WTC11 (cell line): ENCODE results near the gene VSIR. TPM values are rescaled to one million over a fixed set of nuclear protein-coding genes. Genes with fewer than 3 reads are reported as not detected.

Experiments used
- ATAC-seq: fragments of 200-7000 bp; cut with Tn5 transposase; 2 replicates; pipeline ENCODE4 v1.10.0; 2021; ENCODE audit warnings: mild to moderate bottlenecking, moderate library complexity
- CTCF ChIA-PET: fragments of 300-600 bp; sonication (Branson Sonifier 250); formaldehyde crosslinking; loops from one replicate; lab custom pipeline; 2021; ENCODE audit warnings: antibody characterized with exemption; lab: Charles Lee
- POLR2A ChIA-PET: fragments of 350-600 bp; sonication (Branson Sonifier 250); formaldehyde crosslinking; loops from one replicate; lab custom pipeline; 2021; ENCODE audit warnings: antibody characterized with exemption; lab: Charles Lee
- DNase-seq: peaks from one replicate; pipeline ENCODE4 v3.0.0; 2021; ENCODE audit warnings: low spot score
- H3K27ac Mint-ChIP-seq: 2 replicates; pipeline ENCODE4 v1.8.0; 2021; ENCODE audit warnings: mixed read lengths
- H3K27me3 Mint-ChIP-seq: 2 replicates; pipeline ENCODE4 v1.8.0; 2021; ENCODE audit warnings: low read depth, mild to moderate bottlenecking, moderate library complexity, mixed read lengths
- H3K36me3 Mint-ChIP-seq: 2 replicates; pipeline ENCODE4 v1.8.0; 2021; ENCODE audit warnings: mixed read lengths
- H3K4me1 Mint-ChIP-seq: 2 replicates; pipeline ENCODE4 v1.8.0; 2022; ENCODE audit warnings: mixed read lengths
- H3K4me3 Mint-ChIP-seq: 2 replicates; pipeline ENCODE4 v1.8.0; 2021; ENCODE audit warnings: mild to moderate bottlenecking, moderate library complexity, mixed read lengths
- H3K9me3 Mint-ChIP-seq: 2 replicates; pipeline ENCODE4 v1.8.0; 2021; ENCODE audit warnings: mixed read lengths
- CBFB ChIP-seq: sonication (generic); formaldehyde crosslinking; IDR thresholded peaks from 2 replicates; pipeline ENCODE4 v1.8.1; 2022; ENCODE audit warnings: mild to moderate bottlenecking, low read depth, missing genetic modification reagents
- CREM ChIP-seq: sonication (generic); formaldehyde crosslinking; IDR thresholded peaks from 2 replicates; pipeline ENCODE4 v1.8.1; 2022; ENCODE audit warnings: mild to moderate bottlenecking, missing genetic modification reagents, moderate library complexity
- ESRRA ChIP-seq: sonication (generic); formaldehyde crosslinking; IDR thresholded peaks from 2 replicates; pipeline ENCODE4 v1.8.1; 2022; ENCODE audit warnings: mild to moderate bottlenecking, missing genetic modification reagents, borderline replicate concordance
- MXD4 ChIP-seq: fragments of 250-450 bp; sonication (Bioruptor Pico); IDR thresholded peaks from 2 replicates; pipeline ENCODE4 v1.8.0; 2021; ENCODE audit warnings: mild to moderate bottlenecking, moderate library complexity, borderline replicate concordance
- NFATC4 ChIP-seq: fragments of 250-450 bp; sonication (Bioruptor Pico); IDR thresholded peaks from 2 replicates; pipeline ENCODE4 v1.9.0; 2021; ENCODE audit warnings: mild to moderate bottlenecking
- NR1H2 ChIP-seq: sonication (generic); formaldehyde crosslinking; IDR thresholded peaks from 2 replicates; pipeline ENCODE4 v1.9.0; 2021; ENCODE audit warnings: mild to moderate bottlenecking, moderate library complexity, missing genetic modification reagents
- OVOL2 ChIP-seq: fragments of 250-450 bp; sonication (Bioruptor Pico); IDR thresholded peaks from 2 replicates; pipeline ENCODE4 v1.9.0; 2021; ENCODE audit warnings: mild to moderate bottlenecking, borderline replicate concordance
- PRRX2 ChIP-seq: fragments of 250-450 bp; sonication (Bioruptor Pico); IDR thresholded peaks from 2 replicates; pipeline ENCODE4 v1.8.0; 2021; ENCODE audit warnings: mild to moderate bottlenecking
- ZNF121 ChIP-seq: sonication (generic); formaldehyde crosslinking; IDR thresholded peaks from 2 replicates; pipeline ENCODE4 v1.8.0; 2023; ENCODE audit warnings: missing genetic modification reagents
- ZNF671 ChIP-seq: fragments of 250-450 bp; sonication (Bioruptor Pico); IDR thresholded peaks from 2 replicates; pipeline ENCODE4 v1.8.0; 2021; ENCODE audit warnings: mild to moderate bottlenecking
- total RNA-seq: library from RNA; stranded (reverse); gene quantifications from 3 replicates; pipeline ENCODE4 v1.2.3, GENCODE V29; 2021
- TF ChIP-seq, protein P1 (sequence below): sonication (generic); formaldehyde crosslinking; IDR thresholded peaks from 2 replicates; pipeline ENCODE4 v1.8.1; 2023; ENCODE audit warnings: mild to moderate bottlenecking, missing genetic modification reagents
- TF ChIP-seq, protein P2 (sequence below): fragments of 250-450 bp; sonication (Bioruptor Pico); IDR thresholded peaks from 2 replicates; pipeline ENCODE4 v1.9.0; 2021; ENCODE audit warnings: mild to moderate bottlenecking, borderline replicate concordance
- TF ChIP-seq, protein P3 (sequence below): sonication (generic); formaldehyde crosslinking; IDR thresholded peaks from 2 replicates; pipeline ENCODE4 v1.8.1; 2023; ENCODE audit warnings: mild to moderate bottlenecking, moderate library complexity, missing genetic modification reagents

The VSIR gene
- total RNA-seq, 1 experiment from 2014 or later = 0.74 TPM

DNA sequence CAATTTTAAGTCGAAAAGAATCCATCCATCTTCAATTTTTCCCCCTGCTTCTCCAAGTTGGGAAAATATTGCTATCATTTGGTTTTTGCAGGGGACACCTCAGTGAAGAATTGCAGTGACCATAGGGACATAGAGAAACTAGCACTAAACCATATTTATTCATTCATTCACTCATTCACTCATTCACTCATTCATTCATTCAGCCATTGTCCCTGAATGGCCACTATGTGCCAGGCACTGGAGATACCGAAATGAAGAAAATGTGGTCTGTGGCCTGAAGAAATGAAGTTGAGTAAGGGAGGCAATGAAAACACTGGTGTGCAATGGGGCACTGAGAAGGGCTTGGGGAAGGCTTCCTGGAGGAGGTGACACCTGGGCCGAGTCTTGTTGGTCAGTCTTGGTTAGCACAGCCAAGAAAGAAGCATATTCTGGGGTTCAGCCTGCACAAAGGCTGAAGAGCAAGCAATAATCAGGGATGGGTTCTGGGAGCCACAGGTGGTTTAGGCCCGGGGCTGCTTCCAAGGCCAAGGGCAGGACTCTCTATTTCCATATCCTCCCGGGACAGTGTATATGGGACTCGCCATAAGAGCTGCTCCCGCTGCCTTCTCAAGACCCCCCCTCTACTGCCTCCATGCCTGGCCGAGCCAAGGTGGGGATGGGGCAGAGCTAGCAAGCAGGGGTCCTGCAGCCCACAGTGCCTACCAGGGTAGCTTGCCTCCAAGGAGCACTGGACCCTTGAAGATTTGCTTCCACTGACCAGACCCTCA, 28.2 kb downstream of the VSIR start:
- Mint-ChIP-seq H3K27me3 (no peaks in the 10 kb centered on the region), H3K4me3 (no peak overlapping the region), H3K4me1 (peaks cover 17% of the 10 kb centered on the region), H3K9me3 (peaks cover 10% of the 10 kb centered on the region; the same call in 1 of the 2 replicates), H3K27ac (no peak overlapping the region), H3K36me3 (no peaks in the 10 kb centered on the region)
- TF ChIP-seq ESRRA (CRISPR knock-in tag) = no peak
- no peak for TF ChIP-seq ZNF121
- TF ChIP-seq, protein P1, sequence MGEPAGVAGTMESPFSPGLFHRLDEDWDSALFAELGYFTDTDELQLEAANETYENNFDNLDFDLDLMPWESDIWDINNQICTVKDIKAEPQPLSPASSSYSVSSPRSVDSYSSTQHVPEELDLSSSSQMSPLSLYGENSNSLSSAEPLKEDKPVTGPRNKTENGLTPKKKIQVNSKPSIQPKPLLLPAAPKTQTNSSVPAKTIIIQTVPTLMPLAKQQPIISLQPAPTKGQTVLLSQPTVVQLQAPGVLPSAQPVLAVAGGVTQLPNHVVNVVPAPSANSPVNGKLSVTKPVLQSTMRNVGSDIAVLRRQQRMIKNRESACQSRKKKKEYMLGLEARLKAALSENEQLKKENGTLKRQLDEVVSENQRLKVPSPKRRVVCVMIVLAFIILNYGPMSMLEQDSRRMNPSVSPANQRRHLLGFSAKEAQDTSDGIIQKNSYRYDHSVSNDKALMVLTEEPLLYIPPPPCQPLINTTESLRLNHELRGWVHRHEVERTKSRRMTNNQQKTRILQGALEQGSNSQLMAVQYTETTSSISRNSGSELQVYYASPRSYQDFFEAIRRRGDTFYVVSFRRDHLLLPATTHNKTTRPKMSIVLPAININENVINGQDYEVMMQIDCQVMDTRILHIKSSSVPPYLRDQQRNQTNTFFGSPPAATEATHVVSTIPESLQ (CRISPR knock-in tag) = no peak
- TF ChIP-seq CREM = no peak
- TF ChIP-seq CBFB (CRISPR knock-in tag) = no peak
- no peak for TF ChIP-seq ZNF671 (CRISPR knock-in tag)
- TF ChIP-seq, protein P2, sequence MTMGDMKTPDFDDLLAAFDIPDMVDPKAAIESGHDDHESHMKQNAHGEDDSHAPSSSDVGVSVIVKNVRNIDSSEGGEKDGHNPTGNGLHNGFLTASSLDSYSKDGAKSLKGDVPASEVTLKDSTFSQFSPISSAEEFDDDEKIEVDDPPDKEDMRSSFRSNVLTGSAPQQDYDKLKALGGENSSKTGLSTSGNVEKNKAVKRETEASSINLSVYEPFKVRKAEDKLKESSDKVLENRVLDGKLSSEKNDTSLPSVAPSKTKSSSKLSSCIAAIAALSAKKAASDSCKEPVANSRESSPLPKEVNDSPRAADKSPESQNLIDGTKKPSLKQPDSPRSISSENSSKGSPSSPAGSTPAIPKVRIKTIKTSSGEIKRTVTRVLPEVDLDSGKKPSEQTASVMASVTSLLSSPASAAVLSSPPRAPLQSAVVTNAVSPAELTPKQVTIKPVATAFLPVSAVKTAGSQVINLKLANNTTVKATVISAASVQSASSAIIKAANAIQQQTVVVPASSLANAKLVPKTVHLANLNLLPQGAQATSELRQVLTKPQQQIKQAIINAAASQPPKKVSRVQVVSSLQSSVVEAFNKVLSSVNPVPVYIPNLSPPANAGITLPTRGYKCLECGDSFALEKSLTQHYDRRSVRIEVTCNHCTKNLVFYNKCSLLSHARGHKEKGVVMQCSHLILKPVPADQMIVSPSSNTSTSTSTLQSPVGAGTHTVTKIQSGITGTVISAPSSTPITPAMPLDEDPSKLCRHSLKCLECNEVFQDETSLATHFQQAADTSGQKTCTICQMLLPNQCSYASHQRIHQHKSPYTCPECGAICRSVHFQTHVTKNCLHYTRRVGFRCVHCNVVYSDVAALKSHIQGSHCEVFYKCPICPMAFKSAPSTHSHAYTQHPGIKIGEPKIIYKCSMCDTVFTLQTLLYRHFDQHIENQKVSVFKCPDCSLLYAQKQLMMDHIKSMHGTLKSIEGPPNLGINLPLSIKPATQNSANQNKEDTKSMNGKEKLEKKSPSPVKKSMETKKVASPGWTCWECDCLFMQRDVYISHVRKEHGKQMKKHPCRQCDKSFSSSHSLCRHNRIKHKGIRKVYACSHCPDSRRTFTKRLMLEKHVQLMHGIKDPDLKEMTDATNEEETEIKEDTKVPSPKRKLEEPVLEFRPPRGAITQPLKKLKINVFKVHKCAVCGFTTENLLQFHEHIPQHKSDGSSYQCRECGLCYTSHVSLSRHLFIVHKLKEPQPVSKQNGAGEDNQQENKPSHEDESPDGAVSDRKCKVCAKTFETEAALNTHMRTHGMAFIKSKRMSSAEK (CRISPR knock-in tag) = no peak
- no peak for TF ChIP-seq MXD4 (CRISPR knock-in tag)
- no peak for TF ChIP-seq NR1H2 (CRISPR knock-in tag)
- ChIA-PET POLR2A (no interaction called here), CTCF (interaction anchor here (0.9 to 4.1 kb wide), 3 partner anchors 13 to 151 kb away, joined by 3 to 18 read pairs (median 6); no protein-coding TSS in a partner anchor)
- DNase-seq (no peak), ATAC-seq (no peak)

DNA sequence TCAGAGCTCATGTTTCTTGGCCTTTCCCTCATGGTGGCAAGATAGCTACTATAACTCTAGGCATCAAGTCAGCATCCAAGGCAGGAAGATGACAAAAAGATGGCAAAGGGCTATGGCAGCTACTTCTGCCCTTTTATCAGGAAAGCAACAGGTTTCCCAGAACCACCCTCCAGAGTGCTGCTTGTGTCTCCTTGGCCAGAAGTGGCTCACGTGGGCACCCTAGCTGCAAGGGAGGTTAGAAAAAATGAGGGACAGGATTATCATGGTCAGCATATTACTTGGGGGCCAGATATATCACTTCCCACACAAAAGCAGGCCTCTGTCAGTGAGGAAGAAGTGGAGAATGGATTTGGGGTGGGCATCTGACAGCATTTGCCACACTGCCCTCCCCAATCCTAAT, 29.5 kb downstream of the VSIR start:
- ATAC-seq (no peak), DNase-seq (no peak)
- peaks cover 10% of the 10 kb centered on the region; the same call in 1 of the 2 replicates for H3K9me3 Mint-ChIP-seq
- peaks cover 3% of the 10 kb centered on the region; the same call in 1 of the 2 replicates for H3K27me3 Mint-ChIP-seq
- ChIA-PET POLR2A (no interaction called here), CTCF (no interaction called here)
- no peak overlapping the region for H3K4me3 Mint-ChIP-seq
- TF ChIP-seq NFATC4 (CRISPR knock-in tag) (no peak), OVOL2 (CRISPR knock-in tag) (no peak), PRRX2 (no peak)
- TF ChIP-seq, protein P3, sequence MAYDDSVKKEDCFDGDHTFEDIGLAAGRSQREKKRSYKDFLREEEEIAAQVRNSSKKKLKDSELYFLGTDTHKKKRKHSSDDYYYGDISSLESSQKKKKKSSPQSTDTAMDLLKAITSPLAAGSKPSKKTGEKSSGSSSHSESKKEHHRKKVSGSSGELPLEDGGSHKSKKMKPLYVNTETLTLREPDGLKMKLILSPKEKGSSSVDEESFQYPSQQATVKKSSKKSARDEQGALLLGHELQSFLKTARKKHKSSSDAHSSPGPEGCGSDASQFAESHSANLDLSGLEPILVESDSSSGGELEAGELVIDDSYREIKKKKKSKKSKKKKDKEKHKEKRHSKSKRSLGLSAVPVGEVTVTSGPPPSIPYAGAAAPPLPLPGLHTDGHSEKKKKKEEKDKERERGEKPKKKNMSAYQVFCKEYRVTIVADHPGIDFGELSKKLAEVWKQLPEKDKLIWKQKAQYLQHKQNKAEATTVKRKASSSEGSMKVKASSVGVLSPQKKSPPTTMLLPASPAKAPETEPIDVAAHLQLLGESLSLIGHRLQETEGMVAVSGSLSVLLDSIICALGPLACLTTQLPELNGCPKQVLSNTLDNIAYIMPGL (CRISPR knock-in tag) = no peak
- no peak overlapping the region for H3K27ac Mint-ChIP-seq
- peaks cover 13% of the 10 kb centered on the region for H3K4me1 Mint-ChIP-seq
- H3K36me3 Mint-ChIP-seq = no peaks in the 10 kb centered on the region
